ENCODE results near the gene LMLN.
"Not testable (repeated sequence)": the region's sequence is repeated elsewhere in the genome, so short reads cannot be mapped to it uniquely, and the experiment has no call there.

The LMLN gene

GRCh38 chr3:198027045-198027798, 67.2 kb downstream of the LMLN start:
- DNase-seq = no peak

DNA sequence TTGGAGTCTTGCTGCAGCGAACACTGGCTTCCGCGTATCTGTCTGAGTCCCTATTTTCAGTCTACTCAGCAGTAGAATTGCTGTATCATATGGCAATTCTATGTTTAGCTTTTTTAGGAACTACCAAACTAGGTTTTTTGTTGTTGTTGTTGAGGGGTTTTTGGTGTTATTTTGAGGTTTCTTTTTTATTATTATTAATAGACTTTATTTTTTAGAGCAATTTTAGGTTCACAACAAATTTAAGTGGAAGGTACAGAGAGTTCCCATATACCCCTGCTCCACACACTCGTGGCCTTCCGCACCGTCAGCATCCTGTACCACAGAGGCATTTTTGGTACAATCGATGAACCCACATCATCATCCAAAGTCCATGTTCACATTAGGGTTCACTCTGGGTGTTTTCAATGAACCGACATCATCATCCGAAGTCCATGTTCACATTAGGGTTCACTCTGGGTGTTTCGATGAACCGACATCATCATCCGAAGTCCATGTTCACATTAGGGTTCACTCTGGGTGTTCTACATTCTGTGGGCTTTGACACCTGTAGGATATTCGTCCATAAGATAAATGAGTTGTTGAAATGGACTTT, 67.9 kb downstream of the LMLN start:
- no peak for DNase-seq

- DNase-seq = no peak
Measured at GRCh38 chr3:198028718-198029117, 68.7 kb downstream of the LMLN start.

- DNase-seq = no peak
Measured at GRCh38 chr3:198030125-198030524, 70.1 kb downstream of the LMLN start.

GRCh38 chr3:198030726-198031125, 70.7 kb downstream of the LMLN start:
- no peak for DNase-seq

DNA sequence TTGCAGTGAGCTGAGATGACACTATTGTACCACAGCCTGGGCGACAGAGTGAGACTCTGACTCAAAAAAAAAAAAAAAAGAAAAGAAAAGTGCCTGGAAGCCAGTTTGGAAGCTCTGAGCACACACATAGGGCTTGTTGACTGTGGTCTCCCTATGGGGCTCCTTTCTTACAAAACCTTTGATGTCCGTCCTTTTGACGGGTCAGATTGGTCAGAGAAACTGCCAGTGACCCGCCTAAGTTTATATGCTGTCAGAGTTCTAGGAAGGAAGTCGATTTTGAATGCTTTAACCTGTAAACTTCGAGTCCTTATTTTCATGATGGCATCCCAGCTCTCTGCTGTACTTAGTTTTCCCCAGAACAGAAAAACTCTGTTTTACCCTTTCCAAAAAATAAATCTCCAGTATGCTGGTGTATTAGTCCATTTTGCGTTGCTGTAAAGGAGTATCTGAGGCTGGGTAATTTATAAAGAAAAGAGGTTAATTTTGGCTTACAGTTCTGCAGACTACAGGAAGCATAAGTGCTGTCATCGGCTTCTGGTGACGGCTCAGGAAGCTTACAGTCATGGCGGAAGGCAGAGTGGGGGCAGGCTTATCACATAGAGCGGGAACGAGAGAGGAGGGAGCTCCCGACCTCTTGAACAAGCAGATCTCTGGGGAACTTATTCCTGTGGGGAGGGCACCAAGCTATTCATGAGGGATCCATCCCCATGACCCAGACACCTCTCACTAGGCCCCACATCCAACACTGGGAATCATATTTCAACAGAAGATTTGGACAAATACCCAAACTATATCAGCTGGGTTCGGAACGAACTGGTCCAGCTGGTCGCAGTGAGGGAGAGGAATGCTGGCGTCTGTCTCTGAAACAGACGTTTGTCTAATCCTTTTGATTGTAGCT, 72.3 kb downstream of the LMLN start:
- no peak for DNase-seq

GRCh38 chr3:198043119-198043518, 83.1 kb downstream of the LMLN start:
- DNase-seq = no peak

DNA sequence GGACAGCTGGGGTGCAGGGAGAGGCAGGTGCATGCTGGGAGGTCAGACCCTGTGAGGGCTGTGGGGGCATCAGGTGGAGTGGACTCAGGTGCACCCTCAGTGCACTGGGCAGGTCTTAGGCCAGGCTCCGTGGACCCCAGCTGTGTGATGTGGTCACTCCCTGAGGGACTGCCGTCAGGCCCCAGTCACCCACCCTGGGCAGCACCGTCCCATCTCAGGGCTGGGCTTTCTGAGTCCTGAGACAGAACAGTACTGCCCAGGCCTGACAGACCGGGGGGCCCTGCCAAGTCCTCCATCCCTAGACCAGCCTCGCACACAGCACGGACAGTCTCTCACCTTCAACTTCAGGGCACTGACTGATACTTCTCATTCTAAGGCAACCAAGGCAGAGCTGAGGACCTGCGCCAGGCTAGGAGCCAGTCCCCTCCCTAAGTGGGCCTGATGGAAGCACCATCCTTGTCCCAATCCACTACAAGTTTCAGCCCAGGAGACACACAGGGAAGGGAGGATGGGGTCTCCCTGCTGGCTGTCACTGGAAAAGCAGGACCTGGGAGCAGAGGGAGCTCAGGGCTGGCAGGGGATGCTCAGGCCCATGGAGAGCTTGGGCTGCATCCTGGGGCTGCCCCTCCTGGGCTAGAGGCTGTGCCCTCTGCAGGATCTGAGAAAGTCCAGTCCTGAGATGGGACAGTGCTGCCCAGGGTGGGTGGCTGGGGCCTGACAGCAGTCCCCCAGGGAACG, 86.3 kb downstream of the LMLN start:
- no peak for DNase-seq

GRCh38 chr3:198048445-198048844, 88.4 kb downstream of the LMLN start:
- no peak for DNase-seq

DNA sequence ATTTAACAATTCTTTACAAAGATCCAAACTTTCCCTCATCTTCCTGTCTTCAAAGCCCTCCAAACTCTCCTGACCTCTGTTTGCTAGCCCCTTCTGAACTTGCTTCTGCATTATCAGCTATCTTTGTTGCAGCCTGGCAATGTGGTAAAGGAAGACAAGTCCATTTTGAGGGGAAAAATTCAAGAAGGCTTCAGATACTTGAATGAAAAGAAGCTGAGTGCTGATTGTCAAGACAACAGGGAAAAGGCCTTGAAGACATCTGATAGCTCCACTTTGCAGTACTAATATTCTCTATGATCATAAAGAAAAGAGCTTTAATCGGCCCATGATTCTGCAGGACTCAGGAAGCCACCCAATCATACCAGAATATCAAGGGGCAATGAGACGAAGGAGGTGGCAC, 91.8 kb downstream of the LMLN start:
- DNase-seq = no peak

DNA sequence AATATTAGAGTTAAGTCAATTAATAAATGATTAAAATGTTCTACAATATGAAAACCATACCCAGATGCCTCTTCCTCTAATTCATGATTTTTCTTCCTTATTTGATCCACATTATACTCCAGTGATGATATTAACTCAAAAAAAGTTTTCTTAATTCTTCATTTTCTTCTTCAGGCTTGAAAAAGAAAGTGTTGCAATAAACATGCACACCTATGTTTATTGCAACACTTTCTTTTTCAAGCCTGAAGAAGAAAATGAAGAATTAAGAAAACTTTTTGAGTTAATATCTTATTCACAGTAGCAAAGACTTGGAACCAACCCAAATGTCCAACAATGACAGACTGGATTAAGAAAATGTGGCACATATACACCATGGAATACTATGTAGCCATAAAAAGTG, 93.4 kb downstream of the LMLN start:
- DNase-seq = not testable (repeated sequence)

GRCh38 chr3:198061119-198062067, 101.4 kb downstream of the LMLN start:
- no peak for DNase-seq

GRCh38 chr3:198062068-198062465, 102.0 kb downstream of the LMLN start:
- no peak for DNase-seq

- DNase-seq = no peak
Measured at GRCh38 chr3:198064420-198064819, 104.4 kb downstream of the LMLN start.

DNA sequence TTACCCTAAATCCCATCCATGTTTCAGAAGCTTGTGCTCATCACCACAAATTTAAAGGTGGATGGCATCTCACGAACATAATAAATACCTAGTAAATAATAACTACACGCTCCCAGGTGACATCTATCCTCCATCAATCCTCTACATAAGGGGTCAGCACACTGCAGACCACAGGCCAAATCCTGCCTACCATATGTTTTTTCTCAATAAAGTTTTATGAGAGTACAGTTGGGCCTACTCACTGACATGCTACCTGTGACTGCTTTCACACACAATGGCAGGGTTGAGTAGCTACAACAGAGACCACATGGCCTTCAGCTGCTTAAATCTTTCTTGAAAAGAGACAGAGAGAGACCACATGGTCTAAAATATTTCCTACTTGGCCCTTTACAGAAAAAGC, 105.9 kb downstream of the LMLN start:
- DNase-seq = no peak

DNA sequence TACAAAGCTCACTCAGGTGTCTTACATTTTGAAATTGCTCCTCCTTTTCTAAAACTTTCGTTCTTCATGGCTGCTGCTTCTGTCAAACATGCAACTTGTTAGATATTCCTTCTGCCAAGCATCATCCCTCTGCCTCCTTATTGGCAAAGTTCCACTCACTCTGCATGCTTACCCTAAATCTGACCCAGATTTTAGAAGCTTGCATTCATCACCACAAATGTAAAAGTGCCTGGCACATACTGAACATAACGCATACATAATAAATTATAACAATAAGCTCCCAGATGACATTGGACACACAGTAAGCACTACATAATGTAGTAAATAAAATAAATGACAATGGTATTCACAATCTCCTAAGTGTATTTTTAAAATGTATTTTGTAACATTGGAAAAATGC, 107.4 kb downstream of the LMLN start:
- no peak for DNase-seq

- no peak for DNase-seq
Measured at GRCh38 chr3:198070871-198071270, 110.9 kb downstream of the LMLN start.

GRCh38 chr3:198071602-198072287, 111.7 kb downstream of the LMLN start:
- no peak for DNase-seq

- no peak for DNase-seq
Measured at GRCh38 chr3:198076722-198077308, 116.8 kb downstream of the LMLN start.

GRCh38 chr3:198079771-198080520, 119.9 kb downstream of the LMLN start:
- no peak for DNase-seq
